K562 (cell line): ENCODE results near the gene TMIGD2. TPM values are rescaled to one million over a fixed set of nuclear protein-coding genes. Genes with fewer than 3 reads are reported as not detected.
"Not testable (repeated sequence)": the region's sequence is repeated elsewhere in the genome, so short reads cannot be mapped to it uniquely, and the experiment has no call there.

ENCODE experiments used
- ATAC-seq: fragments of 200-7000 bp; cut with Tn5 transposase; 3 replicates; pipeline ENCODE4 v1.9.1; 2020; ENCODE audit warnings: moderate library complexity
- BruUV-seq: library from RNA; stranded (reverse); fragments of 400-500 nt; replicated peaks from 2 replicates; lab custom pipeline; 2021; lab: Mats Ljungman, UMichigan
- CTCF ChIA-PET: fragments of 300-600 bp; formaldehyde crosslinking; extraction: SDS; loops from one replicate; lab custom pipeline; 2021; ENCODE audit warnings: low intra/inter-chr PET ratio; lab: Yijun Ruan, JAX
- POLR2A ChIA-PET: fragments of 300-600, 350-650 bp; sonication (Branson Sonifier 250); formaldehyde crosslinking; extraction: SDS; loops from one replicate; lab custom pipeline; 2021; ENCODE audit warnings: antibody characterized with exemption, inconsistent platforms; lab: Yijun Ruan, JAX
- DNase-seq, 4 experiments: peaks; one replicate each; pipeline versions ENCODE4 v3.0.0 to v3.0.0-alpha.2; 2011 to 2018; ENCODE audit warnings: low spot score in 3 of 4, mixed read lengths in 3 of 4; ENCODE audit errors: extremely low read depth in 1 of 4
- FAIRE-seq: peaks from 2 replicates; lab custom pipeline; 2011; peaks lifted over from hg19 to GRCh38; lab: Jason Lieb, UNC
- H2AFZ ChIP-seq: 2 replicates; pipeline ENCODE4 v1.6.0; 2011; ENCODE audit warnings: low read depth, low read length, control low read depth, inconsistent platforms
- H3K27ac ChIP-seq: fragments of 200-600 bp; 3 replicates; pipeline ENCODE4 v1.8.0; 2011; ENCODE audit warnings: low read depth, mild to moderate bottlenecking, control low read depth, inconsistent platforms, low read length, moderate library complexity, mixed read lengths; ENCODE audit errors: extremely low read depth
- H3K27me3 ChIP-seq, 2 experiments: fragments of 300-600 bp in 1 of 2; 2 replicates in 1 of 2; 3 replicates in 1 of 2; pipeline versions ENCODE4 v1.6.0 to v1.8.0; 2011; ENCODE audit warnings: inconsistent platforms in 2 of 2, low read length in 2 of 2, mild to moderate bottlenecking in 1 of 2, mixed read lengths in 1 of 2, moderate library complexity in 1 of 2; ENCODE audit not compliant: control insufficient read depth in 2 of 2, insufficient read depth in 2 of 2
- H3K36me3 ChIP-seq: fragments of 300-600 bp; 3 replicates; pipeline ENCODE4 v1.8.0; 2011; ENCODE audit warnings: mild to moderate bottlenecking, low read length, inconsistent platforms; ENCODE audit not compliant: control insufficient read depth, insufficient read depth
- H3K4me1 ChIP-seq, 2 experiments: fragments of 200-600 bp in 1 of 2; replicated peaks in 1 of 2; 2 replicates in 1 of 2; 3 replicates in 1 of 2; pipeline versions ENCODE4 v1.5.1 to v1.8.0; 2011; ENCODE audit warnings: inconsistent platforms in 2 of 2, low read length in 2 of 2, mild to moderate bottlenecking in 1 of 2, mixed read lengths in 1 of 2, moderate library complexity in 1 of 2; ENCODE audit not compliant: control insufficient read depth in 2 of 2, insufficient read depth in 2 of 2
- H3K4me2 ChIP-seq: 2 replicates; pipeline ENCODE4 v1.6.1; 2011; ENCODE audit warnings: low read length, control low read depth, inconsistent platforms, mixed read lengths; ENCODE audit not compliant: insufficient read depth
- H3K4me3 ChIP-seq: fragments of 200-600 bp; sonication (generic), shearing (Covaris generic); 2 replicates; pipeline ENCODE4 v1.5.1; 2016; ENCODE audit warnings: control low read depth, inconsistent platforms
- H3K79me2 ChIP-seq: fragments of 200-600 bp; 3 replicates; pipeline ENCODE4 v1.8.0; 2011; ENCODE audit warnings: low read length, inconsistent platforms; ENCODE audit not compliant: control insufficient read depth, insufficient read depth
- H3K9ac ChIP-seq, 2 experiments: 2 replicates each; pipeline versions ENCODE4 v1.6.0 to v1.6.1; 2011; ENCODE audit warnings: low read depth in 2 of 2, low read length in 2 of 2, control low read depth in 1 of 2, inconsistent platforms in 1 of 2, mild to moderate bottlenecking in 1 of 2, mixed read lengths in 1 of 2; ENCODE audit not compliant: insufficient read depth in 1 of 2
- H3K9me1 ChIP-seq: one replicate; pipeline ENCODE4 v1.6.0; 2011; ENCODE audit warnings: inconsistent platforms, mild to moderate bottlenecking, low read length, moderate library complexity; ENCODE audit not compliant: control insufficient read depth, insufficient read depth
- H3K9me3 ChIP-seq: replicated peaks from 2 replicates; pipeline ENCODE4 v1.5.1; 2011; ENCODE audit warnings: low read depth, low read length, inconsistent platforms; ENCODE audit not compliant: control insufficient read depth, insufficient read depth
- H4K20me1 ChIP-seq: replicated peaks from 2 replicates; pipeline ENCODE4 v1.6.1; 2011; ENCODE audit warnings: low read length, inconsistent platforms, mixed read lengths; ENCODE audit not compliant: control insufficient read depth, insufficient read depth
- ADNP ChIP-seq: fragments of 200-800 bp; sonication (Bioruptor generic); IDR thresholded peaks from 2 replicates; pipeline ENCODE4 v1.6.1; 2016; ENCODE audit warnings: missing genetic modification characterization, missing compliant biosample characterization
- ATF7 ChIP-seq: fragments of 450-650 bp; IDR thresholded peaks from 2 replicates; pipeline ENCODE4 v1.7.1; 2014; ENCODE audit warnings: mild to moderate bottlenecking, moderate library complexity
- BCOR ChIP-seq: fragments of 450-650 bp; IDR thresholded peaks from 2 replicates; pipeline ENCODE4 v1.6.1; 2016
- HNRNPH1 ChIP-seq: fragments of 200-400 bp; formaldehyde crosslinking; optimal IDR thresholded peaks from 2 replicates; pipeline ENCODE3; 2017; ENCODE audit warnings: low read depth, mild to moderate bottlenecking, low read length, moderate library complexity
- JUN ChIP-seq, 2 experiments: sonication (generic) in 1 of 2; formaldehyde crosslinking in 1 of 2; IDR thresholded peaks; 2 replicates each; pipeline versions ENCODE4 v1.6.1 to v1.8.0; 2012 to 2022; ENCODE audit warnings: borderline replicate concordance in 2 of 2, mild to moderate bottlenecking in 2 of 2, improper control_type of control experiment in 1 of 2, low read depth in 1 of 2, low read length in 1 of 2, missing genetic modification reagents in 1 of 2
- LARP7 ChIP-seq: fragments of 450-650 bp; IDR thresholded peaks from 2 replicates; pipeline ENCODE4 v1.6.1; 2016
- ZNF668 ChIP-seq: fragments of 250-450 bp; sonication (Bioruptor Pico); IDR thresholded peaks from 2 replicates; pipeline ENCODE4 v1.8.0; 2022; ENCODE audit warnings: mild to moderate bottlenecking, inconsistent platforms
- WGBS: fragments of 100-300 bp; shearing (Covaris generic); methylation state at CpG from one replicate; pipeline ENCODE4 v1.1.6; 2016; ENCODE audit warnings: low coverage, mixed read lengths; ENCODE audit not compliant: insufficient coverage; ENCODE audit errors: missing lambda C conversion rate; 5-methylcytosine and 5-hydroxymethylcytosine counted together
- in situ Hi-C: fragments of 300-500 bp; cut with MboI; formaldehyde crosslinking; loops from 4 replicates; pipeline ENCODE4 v1.15.0; 2018; ENCODE audit warnings: inconsistent platforms, mixed read lengths
- intact Hi-C: fragments of 100-400 bp; cut with micrococcal nuclease; formaldehyde crosslinking; loops from 2 replicates; pipeline ENCODE4 v1.14.2; 2022
- polyA plus RNA-seq, 8 experiments: library from polyadenylated mRNA; depleted of rRNA in 4 of 8; stranded (reverse) in 5 of 8; unstranded in 3 of 8; fragments of >200 nt; fragmentation: Nextera tagmentation in 2 of 8; fragmentation: Illumina TruSeq in 1 of 8; extraction: Ambion mirVana in 2 of 8; extraction: Trizol in 1 of 8; gene quantifications; 2 replicates each; pipeline versions ENCODE4 v1.2.1 to v1.2.3, GENCODE V29; 2011 to 2014; ENCODE audit warnings: inconsistent platforms in 1 of 8, missing spikeins in 1 of 8
- total RNA-seq, 7 experiments: library from RNA; depleted of rRNA in 6 of 7; stranded (reverse); fragments of >200 nt in 6 of 7; fragmentation: Illumina TruSeq in 2 of 7; extraction: Trizol in 2 of 7; gene quantifications; 2 replicates each; pipeline versions ENCODE4 v1.2.1 to v1.2.3, GENCODE V29; 2011 to 2021; ENCODE audit warnings: low replicate concordance in 1 of 7
- TF ChIP-seq, protein P1 (sequence below): fragments of 250-450 bp; sonication (Bioruptor Pico); IDR thresholded peaks from 2 replicates; pipeline ENCODE4 v1.9.0; 2021; ENCODE audit warnings: mild to moderate bottlenecking, inconsistent platforms
- TF ChIP-seq, protein P2 (sequence below): IDR thresholded peaks from 2 replicates; pipeline ENCODE4 v1.6.1; 2016; ENCODE audit warnings: missing genetic modification characterization, missing compliant biosample characterization

TMIGD2 gene
- total and polyA plus RNA-seq, 9 of the 15 experiments (the other 6 are each of a cell fraction or from before 2014, with no cell fraction given): not detected

DNA sequence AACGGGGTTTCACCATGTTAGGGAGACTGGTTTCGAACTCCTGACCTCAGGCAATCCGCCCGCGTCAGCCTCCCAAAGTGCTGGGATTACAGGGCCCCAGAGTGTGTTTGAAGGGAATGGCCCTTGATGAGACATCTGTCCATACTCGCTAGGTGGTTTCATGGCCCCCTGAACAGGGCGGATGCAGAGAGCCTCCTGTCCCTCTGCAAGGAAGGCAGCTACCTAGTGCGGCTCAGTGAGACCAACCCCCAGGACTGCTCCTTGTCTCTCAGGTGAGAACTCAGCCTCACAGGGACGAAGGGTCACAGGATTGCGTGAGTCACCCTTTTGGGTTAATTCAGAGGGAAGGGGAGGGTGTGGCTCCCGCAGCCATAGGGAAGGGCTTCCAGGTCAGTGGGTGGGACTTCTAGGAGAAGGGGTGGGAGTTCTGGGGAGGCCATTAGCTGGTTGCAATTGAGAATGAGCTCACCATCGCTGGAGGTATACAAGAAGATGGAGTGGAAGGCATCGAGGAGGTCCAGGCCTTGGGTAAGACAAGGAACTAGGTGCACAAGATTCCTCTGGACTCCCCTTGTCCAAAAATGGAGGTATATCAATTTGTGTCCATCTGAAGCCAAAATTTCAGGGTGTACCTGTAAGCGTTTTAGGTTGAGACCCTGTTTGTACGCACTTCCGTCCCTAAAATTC lies 14.0 kb downstream of the TMIGD2 start (continued):
- no peak for TF ChIP-seq ZNF668
- peak; percentile 48; the same call in 1 of the 2 replicates for TF ChIP-seq ATF7
- TF ChIP-seq BCOR: peak; percentile 83
- no peak for TF ChIP-seq HNRNPH1
- TF ChIP-seq, protein P1, sequence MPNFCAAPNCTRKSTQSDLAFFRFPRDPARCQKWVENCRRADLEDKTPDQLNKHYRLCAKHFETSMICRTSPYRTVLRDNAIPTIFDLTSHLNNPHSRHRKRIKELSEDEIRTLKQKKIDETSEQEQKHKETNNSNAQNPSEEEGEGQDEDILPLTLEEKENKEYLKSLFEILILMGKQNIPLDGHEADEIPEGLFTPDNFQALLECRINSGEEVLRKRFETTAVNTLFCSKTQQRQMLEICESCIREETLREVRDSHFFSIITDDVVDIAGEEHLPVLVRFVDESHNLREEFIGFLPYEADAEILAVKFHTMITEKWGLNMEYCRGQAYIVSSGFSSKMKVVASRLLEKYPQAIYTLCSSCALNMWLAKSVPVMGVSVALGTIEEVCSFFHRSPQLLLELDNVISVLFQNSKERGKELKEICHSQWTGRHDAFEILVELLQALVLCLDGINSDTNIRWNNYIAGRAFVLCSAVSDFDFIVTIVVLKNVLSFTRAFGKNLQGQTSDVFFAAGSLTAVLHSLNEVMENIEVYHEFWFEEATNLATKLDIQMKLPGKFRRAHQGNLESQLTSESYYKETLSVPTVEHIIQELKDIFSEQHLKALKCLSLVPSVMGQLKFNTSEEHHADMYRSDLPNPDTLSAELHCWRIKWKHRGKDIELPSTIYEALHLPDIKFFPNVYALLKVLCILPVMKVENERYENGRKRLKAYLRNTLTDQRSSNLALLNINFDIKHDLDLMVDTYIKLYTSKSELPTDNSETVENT (CRISPR knock-in tag): no peak
- TF ChIP-seq JUN (IDR thresholded peaks at IDR 0.05; ENCODE audit: borderline replicate concordance, low read depth, low read length): peak; percentile 86
- TF ChIP-seq JUN (CRISPR knock-in tag; IDR thresholded peaks at IDR 0.05; ENCODE audit: borderline replicate concordance): no peak
- peak; percentile 46 for TF ChIP-seq ADNP (tag)

DNA sequence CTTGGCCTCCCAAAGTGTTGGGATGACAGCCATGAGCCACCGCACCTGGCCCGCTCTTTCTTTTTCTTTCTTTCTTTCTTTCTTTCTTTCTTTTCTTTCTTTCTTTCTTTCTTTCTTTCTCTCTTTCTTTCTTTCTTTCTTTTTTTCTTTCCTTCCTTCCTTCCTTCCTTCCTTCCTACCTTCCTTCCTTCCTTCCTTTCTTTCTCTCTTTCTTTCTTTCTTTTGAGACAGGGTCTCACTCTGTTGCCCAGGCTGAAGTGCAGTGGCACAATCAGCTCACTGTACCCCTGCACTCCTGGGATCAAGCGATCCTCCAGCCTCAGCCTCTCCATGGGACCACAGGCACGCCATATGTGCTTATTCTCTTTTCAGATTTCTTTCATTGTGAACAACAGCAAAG lies 16.0 kb downstream of the TMIGD2 start:
- H3K9me3 ChIP-seq, ATAC-seq, H3K4me3 ChIP-seq, H3K36me3 ChIP-seq, CTCF ChIA-PET, BruUV-seq, H3K27ac ChIP-seq, H3K9ac ChIP-seq, H4K20me1 ChIP-seq, H3K27me3 ChIP-seq, H3K79me2 ChIP-seq, H2AFZ ChIP-seq, in situ Hi-C loops, H3K9me1 ChIP-seq, DNase-seq, intact Hi-C loops, H3K4me2 ChIP-seq, POLR2A ChIA-PET, FAIRE-seq: not testable (repeated sequence)
- TF ChIP-seq, protein P2, sequence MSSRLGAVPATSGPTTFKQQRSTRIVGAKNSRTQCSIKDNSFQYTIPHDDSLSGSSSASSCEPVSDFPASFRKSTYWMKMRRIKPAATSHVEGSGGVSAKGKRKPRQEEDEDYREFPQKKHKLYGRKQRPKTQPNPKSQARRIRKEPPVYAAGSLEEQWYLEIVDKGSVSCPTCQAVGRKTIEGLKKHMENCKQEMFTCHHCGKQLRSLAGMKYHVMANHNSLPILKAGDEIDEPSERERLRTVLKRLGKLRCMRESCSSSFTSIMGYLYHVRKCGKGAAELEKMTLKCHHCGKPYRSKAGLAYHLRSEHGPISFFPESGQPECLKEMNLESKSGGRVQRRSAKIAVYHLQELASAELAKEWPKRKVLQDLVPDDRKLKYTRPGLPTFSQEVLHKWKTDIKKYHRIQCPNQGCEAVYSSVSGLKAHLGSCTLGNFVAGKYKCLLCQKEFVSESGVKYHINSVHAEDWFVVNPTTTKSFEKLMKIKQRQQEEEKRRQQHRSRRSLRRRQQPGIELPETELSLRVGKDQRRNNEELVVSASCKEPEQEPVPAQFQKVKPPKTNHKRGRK (tag): peak; percentile 87
- TF ChIP-seq LARP7: 0 out of 2 replicates have a peak, but pooled peaks have one; percentile 29
- H3K4me1 ChIP-seq: peaks cover 11 to 14% of the 10 kb centered on the region in 2 experiments; a peak in 4 of 5 replicates
- 50% methylated on average over 4 of the region's 4 CpGs for WGBS
